Endothelial cell (in vitro differentiated cells): Measurements from ENCODE around the gene KRTAP2-4. TPM values are rescaled to one million over a fixed set of nuclear protein-coding genes. Genes with fewer than 3 reads are reported as not detected.
"Not testable (repeated sequence)": the region's sequence is repeated elsewhere in the genome, so short reads cannot be mapped to it uniquely, and the experiment has no call there.

Experiments used
- DNase-seq: peaks from one replicate; pipeline ENCODE4 v3.0.0; 2021; ENCODE audit warnings: low spot score
- H3K27ac Mint-ChIP-seq: one replicate; pipeline ENCODE4 v1.8.0; 2021; ENCODE audit warnings: mixed read lengths, inconsistent platforms; ENCODE audit not compliant: unreplicated experiment
- H3K27me3 Mint-ChIP-seq: one replicate; pipeline ENCODE4 v1.8.0; 2021; ENCODE audit warnings: mild to moderate bottlenecking, moderate library complexity, mixed read lengths, inconsistent platforms; ENCODE audit not compliant: unreplicated experiment
- H3K36me3 Mint-ChIP-seq: one replicate; pipeline ENCODE4 v1.8.0; 2021; ENCODE audit warnings: mild to moderate bottlenecking, low read depth, mixed read lengths, inconsistent platforms; ENCODE audit not compliant: unreplicated experiment
- H3K4me1 Mint-ChIP-seq: one replicate; pipeline ENCODE4 v1.8.0; 2021; ENCODE audit warnings: mild to moderate bottlenecking, mixed read lengths, inconsistent platforms; ENCODE audit not compliant: unreplicated experiment
- H3K4me3 Mint-ChIP-seq: one replicate; pipeline ENCODE4 v1.8.0; 2021; ENCODE audit warnings: mild to moderate bottlenecking, mixed read lengths, inconsistent platforms; ENCODE audit not compliant: unreplicated experiment
- H3K9me3 Mint-ChIP-seq: one replicate; pipeline ENCODE4 v1.8.0; 2021; ENCODE audit warnings: mixed read lengths, inconsistent platforms; ENCODE audit not compliant: unreplicated experiment
- CTCF ChIP-seq: fragments of 200-600 bp; sonication (generic); IDR thresholded peaks from one replicate; pipeline ENCODE4 v1.5.0; 2021; ENCODE audit warnings: antibody characterized with exemption; ENCODE audit not compliant: unreplicated experiment
- long read RNA-seq: library from polyadenylated mRNA; unstranded; transcript quantifications from one replicate; pipeline ENCODE4 v2.0.0, GENCODE V29; 2020; ENCODE audit not compliant: unreplicated experiment
- total RNA-seq: library from RNA; stranded (reverse); fragmentation: NEBNext Ultra II Directional; extraction: Animal tissue kit (Norgen Biotek cat#: 25700); gene quantifications from one replicate; pipeline ENCODE4 v1.2.1, GENCODE V29; 2021; ENCODE audit not compliant: unreplicated experiment

The KRTAP2-4 gene
- not detected for total RNA-seq
- long read RNA-seq, result 0 reads

- DNase-seq, result no peak
- TF ChIP-seq CTCF, result no peak
- H3K4me3 Mint-ChIP-seq, result no peak within 1 kb of the TSS
- peaks cover 1% of the 10 kb centered on the region for H3K27me3 Mint-ChIP-seq
- no peaks in the 10 kb centered on the region for H3K36me3 Mint-ChIP-seq
- no peaks in the 10 kb centered on the region for H3K9me3 Mint-ChIP-seq
- no peaks in the 10 kb centered on the region for H3K4me1 Mint-ChIP-seq
- no peak within 1 kb of the TSS for H3K27ac Mint-ChIP-seq
Observed at GRCh38 chr17:41065829-41066624, at the start of gene KRTAP2-4. Gene KRTAP2-4 (minus strand): TSS chr17:41065879. CDS start chr17:41065845, 34 bp downstream.

- Mint-ChIP-seq H3K9me3 (no peaks in the 10 kb centered on the region), H3K27ac (no peak overlapping the region), H3K36me3 (no peaks in the 10 kb centered on the region), H3K4me1 (peaks cover 6% of the 10 kb centered on the region), H3K27me3 (no peaks in the 10 kb centered on the region), H3K4me3 (no peak overlapping the region)
- no peak for TF ChIP-seq CTCF
- no peak for DNase-seq
Observed at GRCh38 chr17:41111151-41111885, 45.6 kb upstream of the KRTAP2-4 start.

GRCh38 chr17:41108728-41109386, 43.2 kb upstream of the KRTAP2-4 start:
- not testable (repeated sequence) for H3K27ac Mint-ChIP-seq, H3K36me3 Mint-ChIP-seq, H3K4me1 Mint-ChIP-seq, DNase-seq, H3K9me3 Mint-ChIP-seq, H3K4me3 Mint-ChIP-seq, H3K27me3 Mint-ChIP-seq

GRCh38 chr17:41107941-41108450, 42.3 kb upstream of the KRTAP2-4 start:
- no peaks in the 10 kb centered on the region for H3K36me3 Mint-ChIP-seq
- no peak overlapping the region for H3K4me3 Mint-ChIP-seq
- peak overlapping the region; percentile 15 for H3K27ac Mint-ChIP-seq
- TF ChIP-seq CTCF, result no peak
- H3K9me3 Mint-ChIP-seq, result no peaks in the 10 kb centered on the region
- peaks cover 6% of the 10 kb centered on the region for H3K4me1 Mint-ChIP-seq
- no peak for DNase-seq
- no peaks in the 10 kb centered on the region for H3K27me3 Mint-ChIP-seq

GRCh38 chr17:41105347-41105746, 39.7 kb upstream of the KRTAP2-4 start, which contains the start of gene KRTAP4-9:
Gene KRTAP4-9 (plus strand): TSS chr17:41105389. CDS start chr17:41105389, 0 bp downstream.
- not testable (repeated sequence) for H3K36me3 Mint-ChIP-seq, H3K27ac Mint-ChIP-seq, H3K4me1 Mint-ChIP-seq, H3K4me3 Mint-ChIP-seq, H3K27me3 Mint-ChIP-seq, DNase-seq, H3K9me3 Mint-ChIP-seq

GRCh38 chr17:41104386-41105038, 38.8 kb upstream of the KRTAP2-4 start:
- H3K36me3 Mint-ChIP-seq, H3K27ac Mint-ChIP-seq, H3K4me1 Mint-ChIP-seq, H3K9me3 Mint-ChIP-seq, DNase-seq, H3K27me3 Mint-ChIP-seq, H3K4me3 Mint-ChIP-seq: not testable (repeated sequence)
